GM12873 (cell line): ENCODE results near the gene HRK.

Source experiments
- CTCF ChIP-seq: IDR thresholded peaks from 2 replicates; pipeline ENCODE4 v1.5.1; 2012; ENCODE audit warnings: low read depth, mild to moderate bottlenecking, moderate library complexity, low read length, control low read depth; ENCODE audit not compliant: insufficient read depth; ENCODE audit errors: missing control alignments

Gene HRK

GRCh38 chr12:116853507-116853906 is 27.7 kb downstream of the HRK start:
- TF ChIP-seq CTCF: no peak

- TF ChIP-seq CTCF: no peak
Measured at GRCh38 chr12:116852303-116852702, 28.9 kb downstream of the HRK start.

GRCh38 chr12:116849216-116849615 is 32.0 kb downstream of the HRK start:
- no peak for TF ChIP-seq CTCF

GRCh38 chr12:116843085-116843484 is 38.2 kb downstream of the HRK start:
- no peak for TF ChIP-seq CTCF

GRCh38 chr12:116839287-116839830 is 41.9 kb downstream of the HRK start:
- no peak for TF ChIP-seq CTCF

- no peak for TF ChIP-seq CTCF
Measured at GRCh38 chr12:116838365-116838764, 42.9 kb downstream of the HRK start.

GRCh38 chr12:116837097-116837496 is 44.1 kb downstream of the HRK start:
- TF ChIP-seq CTCF: no peak

- TF ChIP-seq CTCF: no peak
Measured at GRCh38 chr12:116835484-116835883, 45.8 kb downstream of the HRK start.
